ENCODE data around the gene PITPNC1.
"Not testable (repeated sequence)": the region's sequence is repeated elsewhere in the genome, so short reads cannot be mapped to it uniquely, and the experiment has no call there.

Gene PITPNC1

GRCh38 chr17:67503184-67503583 is 126.1 kb downstream of the PITPNC1 start:
- in situ Hi-C loops (cut with MboI; ENCODE audit: low sequenced_read_pairs): no loop called here

- in situ Hi-C loops (cut with MboI; ENCODE audit: low sequenced_read_pairs): no loop called here
Measured at GRCh38 chr17:67503739-67504138, 126.7 kb downstream of the PITPNC1 start.

GRCh38 chr17:67504182-67504581 is 127.1 kb downstream of the PITPNC1 start:
- in situ Hi-C loops (cut with MboI; ENCODE audit: low sequenced_read_pairs): no loop called here

GRCh38 chr17:67506966-67507365 is 129.9 kb downstream of the PITPNC1 start:
- in situ Hi-C loops (cut with MboI; ENCODE audit: low sequenced_read_pairs): no loop called here

GRCh38 chr17:67509390-67510287 is 132.6 kb downstream of the PITPNC1 start:
- in situ Hi-C loops (cut with MboI; ENCODE audit: low sequenced_read_pairs): no loop called here

GRCh38 chr17:67511012-67511411 is 133.9 kb downstream of the PITPNC1 start:
- in situ Hi-C loops (cut with MboI; ENCODE audit: low sequenced_read_pairs): no loop called here

GRCh38 chr17:67511804-67512203 is 134.7 kb downstream of the PITPNC1 start:
- in situ Hi-C loops (cut with MboI; ENCODE audit: low sequenced_read_pairs): no loop called here

- in situ Hi-C loops (cut with MboI; ENCODE audit: low sequenced_read_pairs): no loop called here
Measured at GRCh38 chr17:67514998-67515397, 137.9 kb downstream of the PITPNC1 start.

GRCh38 chr17:67515490-67516083 is 138.5 kb downstream of the PITPNC1 start:
- in situ Hi-C loops (cut with MboI; ENCODE audit: low sequenced_read_pairs): no loop called here

GRCh38 chr17:67516571-67516970 is 139.5 kb downstream of the PITPNC1 start:
- in situ Hi-C loops (cut with MboI; ENCODE audit: low sequenced_read_pairs): not testable (repeated sequence)

- in situ Hi-C loops (cut with MboI; ENCODE audit: low sequenced_read_pairs): no loop called here
Measured at GRCh38 chr17:67517325-67517724, 140.2 kb downstream of the PITPNC1 start.

GRCh38 chr17:67518876-67519275 is 141.8 kb downstream of the PITPNC1 start:
- in situ Hi-C loops (cut with MboI; ENCODE audit: low sequenced_read_pairs): no loop called here

GRCh38 chr17:67519801-67520251 is 142.7 kb downstream of the PITPNC1 start:
- in situ Hi-C loops (cut with MboI; ENCODE audit: low sequenced_read_pairs): no loop called here

GRCh38 chr17:67520252-67520906 is 143.3 kb downstream of the PITPNC1 start:
- in situ Hi-C loops (cut with MboI; ENCODE audit: low sequenced_read_pairs): no loop called here

GRCh38 chr17:67520916-67521774 is 144.1 kb downstream of the PITPNC1 start:
- in situ Hi-C loops (cut with MboI; ENCODE audit: low sequenced_read_pairs): no loop called here

GRCh38 chr17:67521775-67522069 is 144.6 kb downstream of the PITPNC1 start:
- in situ Hi-C loops (cut with MboI; ENCODE audit: low sequenced_read_pairs): no loop called here

- in situ Hi-C loops (cut with MboI; ENCODE audit: low sequenced_read_pairs): no loop called here
Measured at GRCh38 chr17:67523101-67523500, 146.0 kb downstream of the PITPNC1 start.

- in situ Hi-C loops (cut with MboI; ENCODE audit: low sequenced_read_pairs): no loop called here
Measured at GRCh38 chr17:67525239-67526135, 148.4 kb downstream of the PITPNC1 start.

- in situ Hi-C loops (cut with MboI; ENCODE audit: low sequenced_read_pairs): no loop called here
Measured at GRCh38 chr17:67526700-67527099, 149.6 kb downstream of the PITPNC1 start.

All from hTERT RPE-1 (cell line).